Measurements from ENCODE around the gene CDH23.
A peak's percentile ranks its signal among the peaks of the same experiment; 100 is the strongest.

The CDH23 gene

DNA sequence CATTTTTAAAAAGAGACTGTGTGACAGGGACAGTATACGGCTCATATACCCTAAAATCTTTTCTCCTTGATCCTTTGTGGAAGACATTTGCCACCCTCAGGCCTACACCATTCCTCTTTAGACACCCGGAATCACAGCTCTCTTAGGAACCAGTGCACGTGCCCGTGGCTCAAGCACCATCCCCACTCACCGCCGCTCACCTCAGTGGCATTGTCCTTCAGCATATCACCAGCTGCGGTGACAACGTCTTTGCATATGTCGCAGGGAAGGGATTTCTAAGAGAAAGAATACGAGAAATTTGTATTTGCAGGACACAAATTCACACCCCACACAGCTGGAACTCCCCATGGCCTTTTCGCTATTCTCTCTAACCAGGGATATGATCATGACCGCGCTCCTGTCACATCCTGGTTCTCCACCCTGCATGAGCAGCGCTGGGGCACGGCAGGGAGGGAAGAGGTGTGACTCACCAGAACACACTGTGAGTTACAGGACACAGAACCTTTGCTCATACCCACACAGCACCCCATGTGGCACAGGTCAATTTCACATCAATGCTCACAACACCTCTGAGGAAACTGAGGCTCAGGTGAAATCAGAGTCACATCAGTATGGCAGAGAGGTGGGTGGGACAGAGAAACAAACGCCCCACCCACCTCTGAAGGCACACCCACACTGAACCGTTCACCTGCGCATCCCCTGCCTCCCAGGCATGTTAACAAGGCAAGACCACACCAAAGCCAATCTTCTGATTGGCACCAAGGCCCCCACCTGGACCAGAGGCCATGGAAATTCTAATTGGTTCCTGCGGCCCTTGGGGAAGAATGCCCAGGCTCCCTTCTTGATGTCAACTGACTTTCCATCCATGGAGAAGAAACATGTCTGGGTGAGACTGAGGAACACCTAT lies 435.2 kb downstream of the CDH23 start:
- DNase-seq = no peak

DNA sequence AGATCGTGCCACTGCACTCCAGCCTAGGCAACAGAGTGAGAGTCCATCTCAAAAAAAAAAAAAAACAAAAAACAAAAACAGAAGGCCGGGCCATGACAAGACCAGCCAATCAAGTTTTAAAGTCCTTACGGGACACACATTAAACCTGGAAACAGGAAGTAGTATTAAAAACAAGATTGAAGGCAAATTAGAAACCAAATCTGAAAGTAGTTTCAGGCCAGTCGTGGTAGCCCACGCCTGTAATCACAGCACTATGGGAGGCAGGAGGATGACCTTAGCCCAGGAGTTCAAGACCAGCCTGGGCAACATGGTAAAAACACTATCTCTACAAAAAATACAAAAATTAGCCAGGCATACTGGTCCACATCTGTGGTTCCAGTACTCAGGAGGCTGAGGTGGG lies 436.2 kb downstream of the CDH23 start:
- no peak for DNase-seq

DNA sequence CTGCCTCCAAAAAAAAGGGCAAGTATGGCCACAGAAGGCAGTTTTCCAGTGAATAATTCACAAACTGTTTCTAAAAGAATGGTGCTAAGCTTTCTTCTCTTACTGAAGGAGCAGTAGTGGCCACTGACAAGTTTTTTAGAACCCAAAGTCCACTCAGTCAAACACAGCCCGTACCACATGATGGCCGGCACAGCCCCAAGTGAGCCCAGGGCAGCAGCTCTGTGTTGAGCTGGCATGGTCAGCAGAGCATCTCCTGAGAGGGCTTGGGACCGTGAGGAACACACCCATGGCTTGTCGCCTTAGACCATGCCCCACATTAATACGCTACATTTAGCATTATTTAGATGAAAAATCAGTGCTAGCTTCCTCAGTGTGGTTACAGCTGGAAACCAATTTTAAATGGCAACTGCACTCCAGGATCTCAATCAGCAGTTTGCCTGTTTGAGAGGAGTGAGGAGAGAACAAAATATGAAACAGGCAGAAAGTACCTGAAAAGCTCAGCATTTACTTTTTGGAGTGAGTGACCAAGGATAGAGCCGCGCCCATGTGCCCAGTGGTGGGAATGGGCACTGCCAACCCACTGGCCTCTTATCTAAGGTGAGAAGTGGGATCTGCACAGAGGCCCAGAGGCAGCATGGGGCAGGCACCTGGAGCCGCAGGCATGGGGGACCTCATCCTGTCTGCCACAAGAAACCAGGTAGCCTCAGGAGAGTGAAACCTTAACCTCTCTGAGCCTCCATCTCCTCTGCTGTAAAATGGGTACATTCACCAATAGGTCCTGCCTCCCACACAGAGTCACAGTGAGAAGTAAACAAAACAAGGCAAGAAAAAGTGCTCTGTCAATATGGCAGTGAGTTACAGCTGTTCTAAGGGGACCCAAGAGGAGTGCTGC lies 437.0 kb downstream of the CDH23 start:
- DNase-seq = no peak

DNA sequence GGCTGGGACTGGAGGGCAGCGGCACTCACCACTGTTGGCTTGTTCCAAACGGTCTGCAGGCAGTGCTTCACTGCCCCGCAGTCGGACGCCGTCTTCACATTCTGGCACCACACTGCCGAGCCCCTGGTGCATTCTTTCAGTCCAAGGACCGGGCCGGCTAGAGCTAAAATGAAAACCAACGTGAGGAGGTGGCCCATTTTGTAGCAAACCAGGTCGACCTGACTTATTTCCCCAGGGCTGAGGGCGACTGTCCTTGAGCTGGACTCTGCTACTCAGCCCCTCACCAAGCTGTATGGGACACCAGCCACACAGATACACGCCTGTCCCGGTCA lies 437.6 kb downstream of the CDH23 start:
- DNase-seq = no peak

DNA sequence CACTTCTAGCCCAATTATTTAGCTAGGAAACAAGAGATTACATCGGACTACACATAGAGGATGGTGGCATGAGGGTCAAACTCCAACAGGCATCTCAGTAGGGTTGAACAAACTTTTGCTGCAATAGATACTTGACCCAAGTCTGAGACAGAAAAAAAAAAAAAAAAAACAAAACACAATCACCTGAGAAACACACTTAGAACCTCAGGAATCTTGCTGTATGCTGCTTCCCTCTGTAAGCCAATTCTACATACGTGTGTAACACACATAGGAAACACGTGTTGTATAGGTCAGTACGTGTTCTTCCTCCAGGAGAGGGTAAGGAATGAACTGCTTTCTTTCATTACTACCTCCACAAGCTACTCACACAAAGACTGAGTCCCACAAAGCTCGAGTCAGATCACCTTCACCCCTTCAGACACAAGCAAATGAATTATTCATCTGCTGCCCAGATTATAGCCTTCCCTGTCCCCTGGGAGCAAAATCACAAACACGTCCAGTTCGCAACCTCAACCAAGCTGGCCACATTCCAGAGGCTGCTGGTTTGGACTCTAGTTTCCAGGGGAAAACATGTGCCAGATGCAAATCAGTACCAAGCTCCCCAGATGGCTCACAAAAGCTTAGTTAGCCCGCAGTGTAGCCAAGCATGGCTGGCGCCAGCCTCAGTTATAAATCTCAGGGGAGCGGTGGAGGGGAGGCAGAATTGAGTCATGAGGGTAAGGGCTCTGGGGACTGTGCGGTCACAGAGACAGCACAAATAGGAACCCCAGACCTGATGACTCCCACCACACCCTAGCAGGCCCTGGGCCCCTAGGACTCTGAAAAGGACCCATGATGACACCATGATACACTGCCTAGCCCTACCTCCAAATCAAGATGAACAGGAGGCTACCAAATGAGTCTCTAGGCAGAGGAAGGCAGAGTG lies 439.2 kb downstream of the CDH23 start:
- DNase-seq = peak; percentile 66

DNA sequence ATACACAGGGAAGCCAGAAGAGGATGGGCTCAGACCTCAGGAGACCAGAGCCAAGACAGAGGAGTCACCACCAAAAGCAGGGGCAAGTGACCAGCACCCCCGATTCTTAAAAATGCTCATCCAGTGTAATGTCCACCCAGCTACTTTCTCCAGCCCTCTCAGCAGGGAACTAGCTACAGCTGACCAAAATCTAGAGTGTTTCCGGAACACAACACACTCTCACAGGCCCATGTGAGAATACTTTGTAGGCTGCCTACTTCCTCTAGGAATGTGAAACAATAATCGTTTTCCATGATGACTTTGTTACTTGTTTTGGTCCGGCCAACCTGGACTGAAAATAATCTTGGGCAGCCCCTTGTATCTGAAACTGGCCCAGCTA lies 439.9 kb downstream of the CDH23 start:
- no peak for DNase-seq

DNA sequence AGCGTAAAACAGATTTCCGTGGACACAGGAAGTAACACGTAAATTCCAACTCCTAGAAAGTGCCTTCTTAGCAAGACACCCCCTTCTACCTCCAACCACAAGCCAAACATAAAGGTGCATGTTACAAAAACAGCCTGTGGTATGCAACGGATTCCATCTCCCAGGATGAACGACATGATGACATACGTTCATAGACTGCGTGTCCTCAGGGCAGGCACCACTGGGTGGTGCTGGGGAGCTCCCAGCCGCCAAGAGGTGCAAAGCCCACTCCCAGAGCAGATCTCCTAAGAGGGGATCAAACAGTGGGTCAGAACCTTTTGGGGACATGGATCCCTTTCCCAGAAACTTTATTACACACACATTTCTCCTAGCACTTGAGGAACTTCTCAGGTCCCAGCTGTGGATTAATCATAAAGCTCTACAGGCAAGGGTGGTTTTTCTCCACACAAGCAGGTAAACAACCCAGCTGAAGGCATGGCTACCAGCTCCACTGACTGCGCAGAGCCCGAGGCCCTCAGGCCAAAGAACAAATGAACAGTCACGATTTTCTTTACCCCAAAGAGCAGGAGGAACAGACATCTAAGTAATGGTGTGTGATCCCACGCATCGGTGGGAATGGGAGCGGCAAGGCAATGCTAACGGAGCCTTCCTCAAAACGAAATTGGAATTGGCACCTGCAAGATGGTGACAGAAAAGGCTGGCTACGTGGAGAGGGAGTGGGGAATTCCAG lies 440.5 kb downstream of the CDH23 start:
- DNase-seq = no peak

DNA sequence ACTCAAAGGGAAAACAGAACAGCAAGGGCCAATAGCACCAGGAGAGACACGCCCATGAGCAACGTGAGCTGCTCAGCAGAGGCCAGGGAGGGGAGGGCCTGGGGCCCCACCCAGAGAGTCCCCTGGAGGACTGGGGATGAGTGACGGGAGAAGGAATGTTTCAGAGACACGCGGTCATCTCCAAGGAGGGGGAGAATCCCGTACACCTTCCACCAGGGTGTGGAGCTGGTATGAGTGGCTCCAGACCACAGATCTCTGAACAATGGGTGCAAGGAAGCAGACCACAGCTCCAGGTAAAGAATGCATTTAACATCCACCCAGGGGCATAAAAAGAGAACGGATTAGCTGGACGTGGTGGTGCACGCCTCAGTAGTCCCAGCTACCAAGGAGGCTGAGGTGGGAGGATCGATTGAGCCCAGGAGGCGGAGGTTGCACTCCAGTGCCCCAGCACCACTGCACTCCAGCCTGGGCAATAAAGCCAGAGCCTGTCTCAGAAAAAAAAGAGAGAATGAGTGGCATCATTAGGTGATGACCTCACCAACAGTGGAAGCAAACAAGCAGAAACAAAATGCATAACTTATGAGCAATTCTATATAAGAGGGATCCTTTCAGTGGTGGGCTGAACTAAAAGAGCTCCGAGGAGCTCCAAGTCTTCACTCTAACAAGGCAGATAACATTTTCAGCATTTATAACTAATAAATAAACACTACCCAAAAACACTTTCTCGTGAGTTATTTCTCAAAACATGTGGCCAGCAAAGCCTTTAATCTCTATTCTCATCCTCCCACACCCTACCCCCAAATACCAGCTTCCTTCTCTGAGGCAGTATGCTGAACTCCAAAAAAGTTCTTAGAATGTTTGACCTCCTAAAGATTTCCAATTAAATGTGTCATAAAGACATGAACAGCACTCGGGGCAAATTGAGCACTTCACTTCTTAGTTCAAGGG lies 441.8 kb downstream of the CDH23 start:
- DNase-seq = no peak

DNA sequence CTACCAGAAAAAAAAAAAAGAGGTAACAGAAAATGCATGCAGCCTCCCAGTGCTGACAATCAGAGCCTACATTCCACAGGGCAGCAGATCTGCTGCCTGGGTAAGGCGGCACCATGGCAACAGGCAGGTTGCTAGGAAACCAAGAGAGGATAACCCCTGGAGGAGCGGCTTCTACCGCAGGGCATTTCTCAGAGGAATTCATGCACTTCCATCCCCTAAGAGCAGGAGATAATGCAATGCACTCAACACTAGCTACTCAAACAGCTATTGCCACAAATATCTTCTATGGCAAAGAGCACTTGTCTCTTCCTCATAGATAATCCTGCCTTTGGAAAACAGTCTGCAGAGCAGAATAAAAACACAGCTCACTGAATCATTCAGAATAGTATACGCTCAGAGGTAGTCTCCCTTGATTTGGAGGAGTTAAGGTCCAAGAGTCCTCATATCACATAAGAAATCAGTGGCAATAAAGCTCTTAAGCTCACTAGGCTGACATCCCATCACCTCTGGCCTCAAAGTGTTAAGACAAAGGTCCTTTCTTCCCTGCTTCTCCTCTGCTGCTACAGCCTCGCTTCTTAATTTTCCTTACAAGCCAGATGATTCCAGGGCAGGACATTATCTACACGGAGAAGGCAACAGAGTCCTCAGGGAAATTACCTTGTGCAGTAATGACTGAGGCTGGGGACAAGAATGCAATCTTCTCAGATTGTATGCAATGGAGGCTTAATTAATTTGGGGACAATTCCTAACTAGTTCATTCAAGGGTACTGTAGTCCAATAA lies 443.6 kb downstream of the CDH23 start:
- DNase-seq = peak; percentile 68

DNA sequence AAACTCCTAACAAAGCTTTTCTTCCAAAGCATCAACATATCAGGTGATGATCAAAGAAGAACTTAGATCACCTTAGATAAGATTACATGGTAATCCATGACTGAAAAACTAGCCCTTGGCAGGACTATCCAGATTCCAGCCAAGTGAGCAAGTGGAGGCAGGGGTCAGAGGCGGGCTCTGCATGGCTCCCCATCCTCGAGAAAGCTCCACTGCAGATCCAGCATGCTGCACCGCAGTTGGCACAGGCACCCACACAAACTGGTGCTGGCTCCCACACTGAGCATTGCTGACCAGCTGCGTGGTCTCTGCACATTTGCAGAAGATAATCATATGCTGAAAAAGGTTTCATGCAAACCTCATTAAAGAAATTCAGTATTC lies 444.2 kb downstream of the CDH23 start:
- DNase-seq = no peak

DNA sequence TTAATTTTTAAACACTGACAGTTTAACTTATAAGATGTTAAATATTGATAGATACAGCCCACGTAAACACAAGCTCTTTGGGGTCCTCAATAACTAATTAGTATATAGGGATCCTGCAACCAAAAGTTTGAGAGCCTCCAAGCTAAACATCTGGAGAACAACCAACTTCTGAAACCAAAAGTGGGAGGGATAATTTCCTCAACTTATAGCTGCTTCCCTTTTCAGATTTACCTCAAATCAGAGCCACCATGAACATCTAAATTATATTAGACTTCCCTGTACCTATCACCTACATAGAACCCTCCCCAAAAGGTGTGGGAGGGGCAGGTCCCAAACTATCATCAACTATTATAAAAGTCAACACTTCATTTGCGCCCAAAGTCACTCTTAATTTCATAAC lies 445.7 kb downstream of the CDH23 start:
- no peak for DNase-seq

DNA sequence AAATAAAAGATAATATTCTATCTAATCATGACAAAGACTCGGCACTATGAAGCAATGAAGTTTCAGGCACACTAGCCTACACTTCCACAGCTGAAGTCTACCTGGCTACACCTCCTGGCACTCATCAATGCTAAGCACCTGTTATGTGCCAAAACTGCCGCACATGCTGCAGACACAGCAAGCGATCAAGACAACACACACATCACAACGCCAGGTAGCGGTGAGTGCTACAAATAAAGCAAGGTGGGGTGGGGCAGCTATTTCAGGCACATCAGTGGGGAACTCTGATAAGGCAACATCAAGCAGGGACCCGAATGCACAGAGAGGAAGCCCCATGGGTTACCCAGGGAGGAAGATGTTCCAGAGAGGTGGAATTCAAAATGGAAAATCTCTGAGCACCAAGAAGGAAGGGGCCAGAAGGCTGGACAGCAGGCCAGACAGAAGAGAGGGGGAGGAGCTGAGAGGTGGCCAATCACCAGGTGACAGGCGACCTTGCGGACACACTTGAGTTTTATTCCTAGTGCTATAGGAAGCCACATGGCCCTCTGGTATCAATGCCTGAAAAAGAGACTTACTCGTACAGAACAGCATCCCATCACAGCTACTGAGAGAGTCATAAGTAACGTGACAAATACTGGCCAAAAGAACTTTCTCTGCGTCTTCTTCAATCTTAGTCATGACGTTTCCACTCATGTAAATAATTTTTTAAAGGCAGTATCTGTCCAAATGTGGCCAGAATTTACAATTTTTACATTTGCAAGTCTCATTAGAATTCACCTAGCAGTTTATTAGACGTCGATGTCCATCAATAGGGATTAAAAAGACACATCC lies 446.4 kb downstream of the CDH23 start:
- no peak for DNase-seq

DNA sequence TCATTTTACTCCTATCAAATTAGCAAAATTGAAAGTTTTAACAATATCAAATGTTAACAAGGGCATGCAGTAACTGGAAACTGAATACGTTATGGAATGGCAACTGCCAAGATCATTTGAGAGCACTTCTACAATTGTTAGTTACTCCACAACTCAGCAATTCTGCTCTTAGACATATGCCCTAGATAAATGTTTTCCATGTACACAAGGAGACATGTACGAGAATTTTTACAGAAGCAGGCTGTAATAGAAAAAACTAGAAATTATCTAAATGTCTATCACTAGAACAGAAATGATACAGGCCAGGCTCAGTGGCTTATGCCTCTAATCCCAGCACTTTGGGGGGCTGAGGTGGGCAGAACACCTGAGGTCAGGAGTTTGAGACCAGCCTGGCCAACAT lies 447.4 kb downstream of the CDH23 start:
- no peak for DNase-seq

DNA sequence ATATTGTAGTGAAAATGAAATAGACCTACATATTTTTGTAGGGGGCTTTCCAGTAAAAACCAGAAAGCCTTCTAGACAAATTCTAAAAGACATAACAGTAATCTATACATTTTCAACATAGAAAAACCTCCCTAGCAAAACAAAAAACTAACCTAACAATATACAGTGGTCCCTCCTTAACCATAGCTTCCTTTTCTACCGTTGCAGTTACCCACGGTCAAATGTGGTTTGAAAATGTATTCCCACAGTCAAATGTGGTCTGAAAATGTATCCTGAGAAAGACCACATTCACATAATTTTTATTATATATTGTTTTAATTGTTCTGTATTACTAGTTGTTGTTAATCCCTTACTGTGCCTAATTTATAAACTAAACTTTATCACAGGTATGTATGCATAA lies 448.0 kb downstream of the CDH23 start:
- DNase-seq = no peak

DNA sequence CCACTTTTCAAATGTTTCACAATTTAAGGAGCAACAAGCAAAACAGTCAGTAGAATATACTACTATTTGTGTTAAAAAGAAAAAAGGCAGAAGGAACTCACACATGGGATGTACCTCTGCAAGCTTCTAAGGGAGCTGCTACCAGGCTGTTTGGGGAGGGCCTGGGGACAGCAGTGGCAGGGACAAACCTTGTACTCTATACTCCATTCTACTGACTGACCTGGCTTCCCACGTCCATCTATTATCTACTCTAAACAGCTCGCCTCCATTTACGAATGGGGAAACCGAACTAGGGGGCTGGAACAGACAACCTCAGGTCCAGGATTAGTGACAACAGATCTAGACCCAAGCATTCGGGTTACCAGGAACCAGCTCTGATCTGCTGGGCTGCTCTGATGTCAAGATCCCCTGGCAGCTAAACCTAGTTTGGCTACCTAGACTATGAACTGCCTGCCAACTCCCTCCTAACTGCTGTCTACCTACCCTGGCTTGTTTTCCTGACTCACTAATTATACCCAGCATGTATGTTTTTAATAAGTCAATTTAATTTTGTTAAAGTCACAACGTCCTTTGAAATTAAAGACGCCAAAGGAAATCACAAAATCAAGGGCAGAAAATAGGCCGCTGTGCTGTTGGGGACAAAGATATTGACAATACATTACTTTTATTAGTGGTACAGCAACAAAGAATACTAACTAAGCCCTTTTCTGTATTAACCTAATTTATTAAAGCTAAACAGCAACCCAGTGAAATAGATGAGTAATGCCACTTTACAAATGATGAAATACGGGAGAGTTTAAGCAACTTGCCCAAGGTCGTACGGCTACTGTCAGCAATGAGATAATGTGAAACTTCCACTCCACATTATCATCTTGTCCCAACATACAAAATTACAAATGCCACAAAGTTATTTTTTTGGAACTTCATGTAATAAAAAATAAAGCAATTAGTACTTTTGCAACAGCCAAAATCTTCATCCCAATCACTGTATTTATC lies 449.0 kb downstream of the CDH23 start:
- no peak for DNase-seq

DNA sequence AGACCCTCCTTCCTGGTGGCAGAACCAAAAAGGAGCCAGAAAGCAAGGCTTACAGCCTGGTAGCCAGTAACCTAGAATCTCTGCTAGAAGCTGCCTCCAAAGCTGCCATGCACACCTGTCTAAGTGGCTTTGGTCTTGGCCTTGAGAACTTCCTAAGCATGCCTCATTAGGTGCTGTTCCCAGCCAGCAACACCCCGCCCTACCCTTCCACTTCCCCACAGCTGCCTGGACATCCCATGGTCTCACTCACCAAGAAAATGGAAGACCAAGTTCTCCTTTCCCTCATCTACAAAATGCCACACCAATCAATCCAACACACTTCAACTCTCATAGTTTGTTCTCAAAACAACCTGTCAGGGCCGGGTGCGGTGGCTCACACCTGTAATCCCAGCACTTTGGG lies 450.1 kb downstream of the CDH23 start:
- no peak for DNase-seq

DNA sequence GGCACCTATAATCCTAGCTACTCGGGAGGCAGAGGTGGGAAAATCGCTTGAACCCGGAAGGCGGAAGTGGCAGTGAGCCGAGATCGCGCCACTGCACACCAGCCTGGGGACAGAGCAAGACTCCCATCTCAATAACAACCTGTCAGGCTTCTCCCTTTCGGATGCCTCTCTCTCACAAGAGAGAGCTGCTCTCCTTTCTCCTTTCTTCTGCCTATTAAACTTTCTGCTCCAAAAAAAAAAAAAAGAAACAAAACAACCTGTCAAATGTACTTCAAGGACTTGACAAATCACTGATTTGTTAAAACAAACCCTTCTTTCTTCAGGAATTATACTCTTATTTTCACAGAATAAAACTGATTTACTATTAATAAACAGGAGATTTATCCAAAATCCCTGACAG lies 450.7 kb downstream of the CDH23 start:
- DNase-seq = no peak

Measured in right hindlimb (tissue), 1 donor.